ENCODE results near the gene VANGL1. TPM values are rescaled to one million over a fixed set of nuclear protein-coding genes. Genes with fewer than 3 reads are reported as not detected.
A peak's percentile ranks its signal among the peaks of the same experiment; 100 is the strongest.

Gene VANGL1
- total RNA-seq, 2 experiments from 2014 or later: 7.6 to 8.6 TPM

- ATAC-seq (ENCODE audit: low read depth): no peak
- peaks cover 11% of the 10 kb centered on the region for H3K27me3 Mint-ChIP-seq
- POLR2A ChIA-PET: interaction anchor here (1.5 kb wide), 1 partner anchor 65 kb away, joined by 4 read pairs; the partner anchor contains the start of gene VANGL1
- no peak overlapping the region for H3K4me3 Mint-ChIP-seq
- no peak overlapping the region for H3K27ac Mint-ChIP-seq
- no peaks in the 10 kb centered on the region for H3K36me3 Mint-ChIP-seq
- DNase-seq: no peak
- H3K9me3 Mint-ChIP-seq: no peaks in the 10 kb centered on the region
- H3K4me1 Mint-ChIP-seq: no peaks in the 10 kb centered on the region
These were observed 65.0 kb downstream of the VANGL1 start for GRCh38 chr1:115706587-115707425.

- POLR2A ChIA-PET: no interaction called here
- Mint-ChIP-seq H3K27me3 (peaks cover 8% of the 10 kb centered on the region), H3K36me3 (no peaks in the 10 kb centered on the region), H3K27ac (no peak overlapping the region), H3K9me3 (no peaks in the 10 kb centered on the region), H3K4me3 (no peak overlapping the region), H3K4me1 (no peaks in the 10 kb centered on the region)
- DNase-seq (no peak), ATAC-seq (ENCODE audit: low read depth) (no peak)
These were observed 69.3 kb downstream of the VANGL1 start for GRCh38 chr1:115710859-115711624.

- H3K27me3 Mint-ChIP-seq: peaks cover 19% of the 10 kb centered on the region
- no peak overlapping the region for H3K27ac Mint-ChIP-seq
- POLR2A ChIA-PET: no interaction called here
- H3K4me1 Mint-ChIP-seq: no peaks in the 10 kb centered on the region
- H3K9me3 Mint-ChIP-seq: no peaks in the 10 kb centered on the region
- no peak for ATAC-seq (ENCODE audit: low read depth)
- no peaks in the 10 kb centered on the region for H3K36me3 Mint-ChIP-seq
- H3K4me3 Mint-ChIP-seq: no peak overlapping the region
- DNase-seq: no peak
These were observed 71.3 kb downstream of the VANGL1 start for GRCh38 chr1:115712911-115713609.

- Mint-ChIP-seq H3K27ac (no peak overlapping the region), H3K9me3 (no peaks in the 10 kb centered on the region), H3K27me3 (peaks cover 19% of the 10 kb centered on the region), H3K4me1 (no peaks in the 10 kb centered on the region), H3K4me3 (no peak overlapping the region), H3K36me3 (no peaks in the 10 kb centered on the region)
- no peak for ATAC-seq (ENCODE audit: low read depth)
- no peak for DNase-seq
- POLR2A ChIA-PET: no interaction called here
These were observed 72.1 kb downstream of the VANGL1 start for GRCh38 chr1:115713906-115714305.

- ATAC-seq (ENCODE audit: low read depth) (no peak), DNase-seq (no peak)
- no peaks in the 10 kb centered on the region for H3K9me3 Mint-ChIP-seq
- no peaks in the 10 kb centered on the region for H3K4me1 Mint-ChIP-seq
- H3K27me3 Mint-ChIP-seq: peaks cover 19% of the 10 kb centered on the region
- H3K4me3 Mint-ChIP-seq: no peak overlapping the region
- no peaks in the 10 kb centered on the region for H3K36me3 Mint-ChIP-seq
- POLR2A ChIA-PET: no interaction called here
- no peak overlapping the region for H3K27ac Mint-ChIP-seq
These were observed 72.9 kb downstream of the VANGL1 start for GRCh38 chr1:115714572-115715141.

GRCh38 chr1:115717541-115717940, 75.8 kb downstream of the VANGL1 start:
- no peaks in the 10 kb centered on the region for H3K4me1 Mint-ChIP-seq
- POLR2A ChIA-PET: no interaction called here
- H3K9me3 Mint-ChIP-seq: no peaks in the 10 kb centered on the region
- DNase-seq (peak; percentile 34), ATAC-seq (ENCODE audit: low read depth) (no peak)
- no peaks in the 10 kb centered on the region for H3K36me3 Mint-ChIP-seq
- peaks cover 16% of the 10 kb centered on the region for H3K27me3 Mint-ChIP-seq
- H3K27ac Mint-ChIP-seq: no peak overlapping the region
- H3K4me3 Mint-ChIP-seq: no peak overlapping the region

GRCh38 chr1:115718011-115718754, 76.4 kb downstream of the VANGL1 start:
- H3K9me3 Mint-ChIP-seq: no peaks in the 10 kb centered on the region
- no peak overlapping the region for H3K27ac Mint-ChIP-seq
- H3K36me3 Mint-ChIP-seq: no peaks in the 10 kb centered on the region
- peaks cover 17% of the 10 kb centered on the region for H3K27me3 Mint-ChIP-seq
- DNase-seq (no peak), ATAC-seq (ENCODE audit: low read depth) (no peak)
- H3K4me3 Mint-ChIP-seq: no peak overlapping the region
- H3K4me1 Mint-ChIP-seq: no peaks in the 10 kb centered on the region
- POLR2A ChIA-PET: no interaction called here

GRCh38 chr1:115719285-115719684, 77.5 kb downstream of the VANGL1 start:
- Mint-ChIP-seq H3K27me3 (peaks cover 17% of the 10 kb centered on the region), H3K27ac (no peak overlapping the region), H3K4me1 (no peaks in the 10 kb centered on the region), H3K9me3 (no peaks in the 10 kb centered on the region), H3K36me3 (no peaks in the 10 kb centered on the region), H3K4me3 (no peak overlapping the region)
- POLR2A ChIA-PET: no interaction called here
- ATAC-seq (ENCODE audit: low read depth) (no peak), DNase-seq (no peak)

- H3K4me1 Mint-ChIP-seq: no peaks in the 10 kb centered on the region
- POLR2A ChIA-PET: no interaction called here
- no peak overlapping the region for H3K4me3 Mint-ChIP-seq
- H3K27ac Mint-ChIP-seq: no peak overlapping the region
- ATAC-seq (ENCODE audit: low read depth) (no peak), DNase-seq (no peak)
- H3K27me3 Mint-ChIP-seq: peaks cover 12% of the 10 kb centered on the region
- no peaks in the 10 kb centered on the region for H3K9me3 Mint-ChIP-seq
- H3K36me3 Mint-ChIP-seq: no peaks in the 10 kb centered on the region
These were observed 80.5 kb downstream of the VANGL1 start for GRCh38 chr1:115722221-115722620.

- no peak for DNase-seq
- ATAC-seq (ENCODE audit: low read depth): no peak
- no peaks in the 10 kb centered on the region for H3K36me3 Mint-ChIP-seq
- H3K27me3 Mint-ChIP-seq: peaks cover 6% of the 10 kb centered on the region
- POLR2A ChIA-PET: no interaction called here
- H3K4me1 Mint-ChIP-seq: no peaks in the 10 kb centered on the region
- H3K9me3 Mint-ChIP-seq: no peaks in the 10 kb centered on the region
- no peak overlapping the region for H3K4me3 Mint-ChIP-seq
- H3K27ac Mint-ChIP-seq: no peak overlapping the region
These were observed 82.0 kb downstream of the VANGL1 start for GRCh38 chr1:115723756-115724155.

GRCh38 chr1:115725600-115725999, 83.8 kb downstream of the VANGL1 start:
- Mint-ChIP-seq H3K36me3 (no peaks in the 10 kb centered on the region), H3K4me1 (no peaks in the 10 kb centered on the region), H3K4me3 (no peak overlapping the region), H3K9me3 (no peaks in the 10 kb centered on the region), H3K27me3 (peaks cover 6% of the 10 kb centered on the region), H3K27ac (no peak overlapping the region)
- DNase-seq: no peak
- POLR2A ChIA-PET: no interaction called here
- ATAC-seq (ENCODE audit: low read depth): no peak

- no peaks in the 10 kb centered on the region for H3K9me3 Mint-ChIP-seq
- no peaks in the 10 kb centered on the region for H3K36me3 Mint-ChIP-seq
- no peak overlapping the region for H3K27ac Mint-ChIP-seq
- H3K4me3 Mint-ChIP-seq: no peak overlapping the region
- no peak for ATAC-seq (ENCODE audit: low read depth)
- H3K27me3 Mint-ChIP-seq: peaks cover 3% of the 10 kb centered on the region
- DNase-seq: no peak
- no peaks in the 10 kb centered on the region for H3K4me1 Mint-ChIP-seq
- POLR2A ChIA-PET: no interaction called here
These were observed 84.4 kb downstream of the VANGL1 start for GRCh38 chr1:115726161-115726560.

- ATAC-seq (ENCODE audit: low read depth): no peak
- H3K36me3 Mint-ChIP-seq: no peaks in the 10 kb centered on the region
- no peaks in the 10 kb centered on the region for H3K9me3 Mint-ChIP-seq
- POLR2A ChIA-PET: no interaction called here
- no peak for DNase-seq
- peaks cover 3% of the 10 kb centered on the region for H3K27me3 Mint-ChIP-seq
- H3K4me3 Mint-ChIP-seq: no peak overlapping the region
- H3K27ac Mint-ChIP-seq: no peak overlapping the region
- H3K4me1 Mint-ChIP-seq: no peaks in the 10 kb centered on the region
These were observed 84.8 kb downstream of the VANGL1 start for GRCh38 chr1:115726570-115726969.

Data from activated naive CD8-positive, alpha-beta T cell treated with anti-CD3 and anti-CD28 coated beads, Interleukin-2, amount 10 ng/mL, durations not matched to agents 7 days and 5 days (primary cell).